Memory B cell (primary cell): Measurements from ENCODE around the gene MED20.
"Not testable (repeated sequence)": the region's sequence is repeated elsewhere in the genome, so short reads cannot be mapped to it uniquely, and the experiment has no call there.

Experiments used
- ATAC-seq: fragments of 150-1000 bp; cut with Tn5 transposase; 2 replicates; pipeline ENCODE4 v1.10.0; 2021; ENCODE audit warnings: low read depth, mild to moderate bottlenecking, moderate library complexity
- DNase-seq, 2 donors: peaks; one replicate each; pipeline ENCODE4 v3.0.0; 2022; ENCODE audit warnings: low spot score in 2 of 2
- H3K27ac Mint-ChIP-seq: one replicate; pipeline ENCODE4 v1.8.0; 2022; ENCODE audit warnings: mild to moderate bottlenecking, moderate library complexity, mixed read lengths
- H3K27me3 Mint-ChIP-seq: one replicate; pipeline ENCODE4 v1.8.0; 2022; ENCODE audit warnings: mixed read lengths
- H3K36me3 Mint-ChIP-seq: one replicate; pipeline ENCODE4 v1.8.0; 2022; ENCODE audit warnings: mild to moderate bottlenecking, mixed read lengths
- H3K4me1 Mint-ChIP-seq: one replicate; pipeline ENCODE4 v1.8.0; 2022; ENCODE audit warnings: mixed read lengths
- H3K4me3 Mint-ChIP-seq: one replicate; pipeline ENCODE4 v1.8.0; 2022; ENCODE audit warnings: mild to moderate bottlenecking, moderate library complexity, mixed read lengths
- H3K9me3 Mint-ChIP-seq: one replicate; pipeline ENCODE4 v1.8.0; 2022; ENCODE audit warnings: mixed read lengths

The MED20 gene

DNA sequence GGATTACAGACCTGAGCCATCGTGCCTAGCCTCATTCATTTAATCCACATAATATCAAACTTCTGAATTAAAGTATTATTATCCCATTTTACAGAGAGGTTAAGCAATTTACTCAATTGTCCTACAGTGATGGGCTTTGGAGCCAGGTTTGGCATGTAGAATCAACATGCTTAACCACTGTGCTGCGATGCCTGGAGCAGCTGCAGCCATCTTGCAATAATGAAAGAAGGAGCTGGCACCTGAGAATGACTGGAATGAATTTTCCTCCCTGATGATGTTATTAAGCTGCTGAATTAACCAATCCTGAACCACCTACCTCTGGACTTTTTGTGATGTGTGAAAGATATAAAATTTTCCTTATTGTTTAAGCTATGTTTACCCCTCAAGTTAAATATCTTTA lies 33.7 kb upstream of the MED20 start:
- H3K36me3 Mint-ChIP-seq = peaks cover 19% of the 10 kb centered on the region
- H3K4me1 Mint-ChIP-seq = peaks cover 10% of the 10 kb centered on the region
- DNase-seq (no peak), ATAC-seq (no peak)
- H3K27me3 Mint-ChIP-seq = no peaks in the 10 kb centered on the region
- H3K9me3 Mint-ChIP-seq = no peaks in the 10 kb centered on the region
- no peak overlapping the region for H3K27ac Mint-ChIP-seq
- no peak overlapping the region for H3K4me3 Mint-ChIP-seq

DNA sequence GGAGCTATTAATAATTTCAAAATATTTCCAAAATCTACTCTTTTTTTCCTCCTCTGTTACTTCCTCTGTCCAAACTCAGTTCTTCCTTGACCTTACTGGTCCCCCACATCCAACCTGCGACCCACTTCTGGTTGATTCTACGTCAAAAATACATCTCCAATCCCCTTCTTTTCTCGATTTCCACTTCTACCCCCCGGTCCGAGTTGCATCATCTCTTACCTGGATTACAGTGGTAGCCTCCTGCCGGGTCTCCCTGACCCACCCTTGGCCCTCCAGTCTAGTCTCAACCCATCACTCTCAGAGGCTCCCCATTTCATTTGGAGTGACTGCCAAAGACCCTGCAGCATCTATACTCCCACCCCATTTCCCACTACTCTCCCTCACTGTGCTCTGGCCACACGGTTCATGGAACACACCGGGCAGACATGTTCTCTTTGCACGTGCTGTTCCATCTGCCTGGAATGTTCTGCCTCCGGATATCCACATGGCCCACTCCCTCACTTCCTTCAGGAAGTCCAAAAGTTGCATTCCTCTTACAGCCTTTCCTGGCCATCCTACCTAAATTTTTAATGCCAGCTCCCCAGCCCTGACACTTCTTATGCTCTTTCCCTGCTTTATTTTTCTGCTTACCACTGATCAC lies 26.8 kb upstream of the MED20 start:
- no peak for ATAC-seq
- no peak for DNase-seq
- no peaks in the 10 kb centered on the region for H3K9me3 Mint-ChIP-seq
- peaks cover 13% of the 10 kb centered on the region for H3K36me3 Mint-ChIP-seq
- no peaks in the 10 kb centered on the region for H3K27me3 Mint-ChIP-seq
- peak overlapping the region; percentile 40 for H3K27ac Mint-ChIP-seq
- H3K4me3 Mint-ChIP-seq = no peak overlapping the region
- peaks cover 16% of the 10 kb centered on the region for H3K4me1 Mint-ChIP-seq

DNA sequence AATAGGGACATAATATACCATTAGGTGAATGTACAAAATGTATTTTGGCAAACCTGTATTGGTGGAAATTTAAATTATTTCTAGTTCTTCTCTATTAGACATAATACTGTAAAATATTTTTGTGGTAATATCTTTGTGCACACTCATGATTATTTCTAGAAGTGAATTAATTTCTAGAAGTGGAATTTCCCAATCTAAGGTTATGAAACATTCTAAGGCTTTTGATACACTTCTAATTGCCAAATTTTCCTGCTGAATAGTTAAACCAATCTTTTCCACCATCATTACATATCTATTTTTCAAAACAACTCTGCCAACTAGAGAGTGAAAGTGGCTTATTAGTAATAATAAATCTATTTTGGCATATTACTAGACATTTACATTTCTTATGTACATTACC lies 22.5 kb upstream of the MED20 start:
- ATAC-seq (no peak), DNase-seq (no peak)
- H3K27ac Mint-ChIP-seq = no peak overlapping the region
- no peak overlapping the region for H3K4me3 Mint-ChIP-seq
- H3K9me3 Mint-ChIP-seq = no peaks in the 10 kb centered on the region
- peaks cover 9% of the 10 kb centered on the region for H3K36me3 Mint-ChIP-seq
- H3K4me1 Mint-ChIP-seq = peaks cover 37% of the 10 kb centered on the region
- no peaks in the 10 kb centered on the region for H3K27me3 Mint-ChIP-seq

DNA sequence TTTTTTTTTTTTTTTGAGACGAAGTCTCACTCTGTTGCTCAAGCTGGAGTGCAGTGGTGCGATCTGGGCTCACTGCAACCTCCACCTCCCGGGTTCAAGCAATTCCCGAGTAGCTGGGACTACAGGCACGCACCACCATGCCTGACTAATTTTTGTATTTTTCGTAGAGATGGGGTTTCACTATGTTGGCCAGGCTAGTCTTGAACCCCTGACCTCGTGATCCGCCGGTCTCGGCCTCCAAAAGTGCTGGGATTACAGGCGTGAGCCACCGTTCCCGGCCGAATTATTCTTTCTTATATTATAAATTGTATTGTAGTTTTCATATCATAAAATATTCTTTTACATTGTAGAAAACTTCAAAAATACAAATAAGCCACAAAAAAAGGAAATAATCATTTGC lies 21.9 kb upstream of the MED20 start:
- H3K9me3 Mint-ChIP-seq, H3K36me3 Mint-ChIP-seq, H3K27ac Mint-ChIP-seq, H3K4me3 Mint-ChIP-seq, H3K27me3 Mint-ChIP-seq, ATAC-seq, DNase-seq: not testable (repeated sequence)
- H3K4me1 Mint-ChIP-seq = peaks cover 39% of the 10 kb centered on the region

DNA sequence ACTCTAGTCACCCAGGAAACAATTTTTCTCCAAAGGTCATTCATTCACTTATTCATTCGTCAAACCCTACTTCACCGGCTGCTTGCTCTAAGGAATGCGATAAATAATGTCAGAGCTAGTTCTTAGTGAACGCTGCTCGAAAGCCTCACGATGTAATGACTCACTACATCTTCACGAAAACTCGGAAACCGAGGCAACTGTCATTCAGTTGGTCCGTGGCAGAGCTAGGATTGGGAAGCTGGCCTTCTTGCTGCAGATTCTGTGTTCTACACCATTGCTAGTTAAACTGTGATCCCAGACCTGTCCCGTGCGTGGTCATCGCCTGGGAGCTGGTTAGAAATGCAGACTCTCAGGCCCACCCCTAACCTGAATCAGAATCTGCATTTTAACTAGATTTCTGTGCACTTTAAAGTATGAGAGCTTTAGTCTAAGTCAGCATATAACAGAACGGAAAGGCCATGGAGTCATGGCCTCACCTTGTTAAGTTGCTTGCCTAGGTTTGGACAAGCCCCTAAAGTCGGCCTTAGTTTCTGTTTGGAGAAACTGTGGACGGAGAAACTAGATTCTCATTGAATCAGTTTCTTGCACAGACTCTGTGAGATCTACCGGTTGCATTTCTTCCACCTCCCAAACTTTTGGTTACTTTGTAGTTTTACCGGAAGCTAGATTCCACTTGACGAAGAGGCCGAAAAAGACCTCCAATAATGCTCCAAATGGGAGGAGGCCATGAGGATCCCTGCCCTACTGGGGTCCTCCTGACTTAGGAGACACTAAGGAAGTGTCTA lies 21.3 kb upstream of the MED20 start:
- Mint-ChIP-seq H3K4me1 (peaks cover 36% of the 10 kb centered on the region), H3K27ac (peak overlapping the region; percentile 85)
- DNase-seq = no peak

DNA sequence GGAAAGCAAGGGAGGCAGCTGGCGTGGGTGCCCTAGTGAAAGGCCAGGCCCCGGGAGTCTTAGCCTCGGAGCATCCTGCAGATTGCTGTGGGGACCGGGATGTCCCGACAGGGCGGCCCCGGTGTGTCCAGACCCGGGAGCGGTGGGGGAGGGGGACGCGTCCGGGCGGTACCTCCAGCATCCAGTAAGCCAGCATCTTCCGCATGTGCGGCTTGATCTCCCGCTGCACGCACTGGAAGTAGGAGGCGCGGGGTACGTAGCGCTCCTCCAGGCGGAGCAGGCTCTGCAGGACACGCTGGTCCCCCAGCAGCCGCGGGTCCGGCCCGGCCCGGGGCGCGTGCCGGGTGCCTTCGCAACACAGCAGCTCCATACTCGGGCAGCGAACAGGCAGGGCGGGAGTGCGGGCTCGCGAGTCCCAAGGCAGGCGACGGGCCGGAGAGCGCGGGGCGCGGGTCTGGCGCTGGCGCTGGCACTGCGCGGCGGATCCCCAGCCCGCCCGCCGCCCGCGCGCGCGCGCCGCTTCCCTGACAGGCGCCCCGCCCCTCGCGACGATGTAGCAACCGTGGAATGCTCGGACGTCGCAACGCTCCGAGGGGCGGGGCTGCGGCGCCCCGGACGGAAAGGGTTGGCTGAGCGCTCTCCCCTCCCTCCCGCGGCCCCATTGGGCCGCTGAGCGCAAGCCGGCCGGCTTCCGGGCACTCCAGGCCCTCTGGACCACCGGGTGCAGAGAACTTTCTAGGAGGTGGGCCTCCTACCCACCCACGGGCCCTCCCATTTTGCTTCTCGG lies 20.5 kb upstream of the MED20 start, which contains the start of gene CCND3:
CCND3 (minus strand) TSS at position 529 of the 787 bp plus-strand sequence; CDS start at position 370, 159 bp downstream.
- no peaks in the 10 kb centered on the region for H3K27me3 Mint-ChIP-seq
- peak within 1 kb of the TSS; percentile 91 for H3K4me3 Mint-ChIP-seq
- DNase-seq (peak; percentile 70 to 71), ATAC-seq (peak; percentile 93)
- no peaks in the 10 kb centered on the region for H3K36me3 Mint-ChIP-seq
- no peaks in the 10 kb centered on the region for H3K9me3 Mint-ChIP-seq
- H3K27ac Mint-ChIP-seq = peak within 1 kb of the TSS; percentile 85
- peaks cover 40% of the 10 kb centered on the region for H3K4me1 Mint-ChIP-seq

More for the DNA sequence above, 21.3 kb upstream of the MED20 start:
- peak overlapping the region; percentile 91 for H3K4me3 Mint-ChIP-seq
- H3K36me3 Mint-ChIP-seq = peaks cover under 1% of the 10 kb centered on the region
- H3K27me3 Mint-ChIP-seq = no peaks in the 10 kb centered on the region
- peak; percentile 5 for ATAC-seq
- no peaks in the 10 kb centered on the region for H3K9me3 Mint-ChIP-seq

DNA sequence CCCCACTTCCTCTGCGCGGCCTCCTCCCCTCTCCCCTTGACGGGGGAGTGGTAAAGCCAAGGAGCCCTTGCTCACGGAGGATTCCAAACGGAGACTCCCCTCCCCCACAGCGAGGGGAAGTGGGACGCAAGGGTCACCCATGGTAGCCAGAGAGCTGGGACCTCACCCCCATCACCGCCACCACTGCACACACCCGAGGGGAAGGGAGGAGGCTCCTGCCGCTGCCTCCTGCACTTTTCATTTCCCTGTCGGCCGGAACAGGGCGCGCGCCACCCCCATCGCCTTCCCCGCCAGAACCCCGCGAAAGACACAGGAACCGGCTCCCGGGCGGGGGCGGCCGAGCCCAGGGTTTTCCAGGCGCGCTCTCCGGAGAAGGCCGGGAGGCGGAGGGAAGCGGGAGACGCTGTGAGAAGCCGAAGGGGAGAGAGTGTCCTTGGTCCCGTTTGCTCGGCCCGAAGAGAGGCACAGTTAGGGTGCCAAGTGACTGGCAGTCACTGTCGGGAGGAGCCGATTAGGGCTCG lies 19.9 kb upstream of the MED20 start:
- no peaks in the 10 kb centered on the region for H3K36me3 Mint-ChIP-seq
- H3K27me3 Mint-ChIP-seq = no peaks in the 10 kb centered on the region
- H3K4me1 Mint-ChIP-seq = peaks cover 46% of the 10 kb centered on the region
- peak; percentile 13 for ATAC-seq
- peak overlapping the region; percentile 91 for H3K4me3 Mint-ChIP-seq
- DNase-seq = peak in 1 of 2 donors; percentile 25
- peak overlapping the region; percentile 81 for H3K27ac Mint-ChIP-seq
- H3K9me3 Mint-ChIP-seq = no peaks in the 10 kb centered on the region

DNA sequence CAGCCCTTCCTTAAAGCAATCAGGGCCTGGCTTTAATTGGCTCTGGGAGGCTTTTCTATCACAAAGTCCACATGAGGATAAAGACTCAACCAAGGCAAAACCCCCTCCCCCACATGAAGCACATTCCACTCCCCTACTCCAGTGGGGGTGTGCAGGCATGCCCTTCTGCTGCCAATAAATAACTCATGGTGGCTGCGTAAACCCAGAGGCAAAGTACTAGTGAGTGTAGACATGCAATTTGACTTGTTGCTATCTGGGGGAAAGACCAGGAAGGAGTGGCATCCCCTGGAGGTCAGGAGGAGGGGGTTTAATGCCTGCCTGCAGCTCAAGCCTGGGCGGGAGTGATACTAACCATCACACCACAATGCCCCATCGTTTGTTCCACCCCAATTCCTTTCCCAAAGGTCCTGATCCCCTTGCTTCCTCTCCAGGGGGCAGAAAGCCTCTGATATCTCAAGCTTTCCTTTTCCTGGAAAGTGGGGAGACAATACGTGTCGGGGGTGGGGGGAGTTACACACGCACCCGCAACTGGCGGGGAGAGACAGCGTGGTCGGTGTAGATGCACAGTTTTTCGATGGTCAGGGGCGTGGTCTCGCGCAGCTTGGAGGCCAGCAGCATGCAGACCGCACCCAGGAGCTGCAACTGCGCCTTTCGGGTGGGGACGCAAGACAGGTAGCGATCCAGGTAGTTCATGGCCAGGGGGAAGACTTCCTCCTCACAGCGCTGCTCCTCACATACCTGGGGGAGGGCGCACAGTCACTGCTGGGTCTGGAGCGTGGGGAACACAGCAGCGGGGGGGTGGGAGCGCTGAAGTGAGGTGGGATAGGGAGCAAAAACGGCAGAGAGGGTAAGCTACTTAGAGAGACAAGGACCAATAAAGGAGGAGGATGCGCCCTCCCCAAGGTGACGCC lies 19.2 kb upstream of the MED20 start:
- Mint-ChIP-seq H3K4me3 (peak overlapping the region; percentile 91), H3K27ac (peak overlapping the region; percentile 81), H3K36me3 (no peaks in the 10 kb centered on the region), H3K27me3 (no peaks in the 10 kb centered on the region), H3K4me1 (peaks cover 46% of the 10 kb centered on the region), H3K9me3 (no peaks in the 10 kb centered on the region)
- no peak for DNase-seq
- ATAC-seq = no peak

DNA sequence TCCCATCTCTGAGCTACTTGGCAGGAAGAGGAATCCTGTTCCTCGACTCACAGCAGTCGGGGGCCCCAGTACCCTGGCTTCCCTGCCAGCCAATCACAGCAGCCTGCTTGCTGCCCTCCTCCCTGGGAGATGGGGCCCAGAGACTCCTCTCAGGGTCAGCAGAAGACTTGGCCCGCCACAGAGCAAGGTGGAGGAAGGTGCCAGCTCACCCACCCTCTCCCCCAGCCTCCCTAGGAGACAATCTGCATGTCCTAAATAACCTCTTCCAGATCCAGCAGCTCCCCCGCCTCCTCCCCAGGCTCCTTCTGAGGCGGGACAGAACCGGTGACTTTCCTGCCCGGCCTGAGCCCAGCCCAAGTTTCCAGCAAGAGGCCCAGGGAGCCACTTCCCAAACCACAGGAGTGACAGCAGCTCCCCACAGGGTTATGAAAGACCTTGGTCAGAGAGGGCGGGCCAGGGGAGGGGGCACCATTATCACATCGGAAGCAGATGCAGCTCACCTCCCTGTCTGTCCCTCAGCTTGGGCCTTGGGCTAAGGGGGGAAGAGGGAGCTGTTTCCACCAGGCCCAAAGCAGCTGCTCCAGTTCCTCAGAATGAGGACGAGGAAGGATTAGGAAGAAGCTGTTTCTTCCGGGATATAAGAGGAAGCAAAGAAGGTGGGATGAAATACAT lies 18.4 kb upstream of the MED20 start:
- no peak for ATAC-seq
- Mint-ChIP-seq H3K9me3 (no peaks in the 10 kb centered on the region), H3K27me3 (no peaks in the 10 kb centered on the region), H3K4me3 (peak overlapping the region; percentile 91), H3K4me1 (peaks cover 52% of the 10 kb centered on the region), H3K36me3 (peaks cover 6% of the 10 kb centered on the region), H3K27ac (peak overlapping the region; percentile 81)
- DNase-seq = no peak

DNA sequence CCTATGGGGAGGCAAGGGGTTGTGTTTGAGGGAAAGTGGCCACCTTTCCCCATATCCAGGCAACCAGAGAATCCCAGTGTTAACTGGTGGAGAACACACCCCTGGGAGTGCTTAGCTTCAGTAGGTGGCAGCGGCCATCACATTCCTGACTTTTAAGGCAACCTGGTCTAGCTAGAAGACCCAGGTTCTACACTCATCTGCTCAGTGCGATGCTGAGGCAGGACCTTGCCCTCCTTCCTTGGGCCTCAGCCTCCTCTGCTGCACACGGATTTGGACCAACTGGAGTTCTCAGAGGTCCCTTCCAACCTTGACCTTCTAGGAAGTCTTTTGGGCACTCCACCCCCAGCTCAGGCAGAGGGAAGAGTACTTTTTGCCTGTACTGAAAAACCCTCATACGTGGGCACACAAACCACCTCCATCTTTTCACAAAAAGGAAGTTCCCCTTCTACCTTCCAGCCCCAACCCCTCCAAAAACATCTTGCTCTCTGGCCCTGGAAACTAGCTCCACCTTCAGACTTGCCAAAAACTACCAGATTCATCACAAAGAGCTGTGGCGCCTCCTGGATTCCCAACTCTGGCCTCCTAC lies 17.7 kb upstream of the MED20 start:
- Mint-ChIP-seq H3K27me3 (no peaks in the 10 kb centered on the region), H3K4me3 (peak overlapping the region; percentile 63), H3K4me1 (peaks cover 53% of the 10 kb centered on the region), H3K36me3 (peaks cover 7% of the 10 kb centered on the region), H3K27ac (peak overlapping the region; percentile 81), H3K9me3 (no peaks in the 10 kb centered on the region)
- ATAC-seq = no peak
- DNase-seq = no peak

DNA sequence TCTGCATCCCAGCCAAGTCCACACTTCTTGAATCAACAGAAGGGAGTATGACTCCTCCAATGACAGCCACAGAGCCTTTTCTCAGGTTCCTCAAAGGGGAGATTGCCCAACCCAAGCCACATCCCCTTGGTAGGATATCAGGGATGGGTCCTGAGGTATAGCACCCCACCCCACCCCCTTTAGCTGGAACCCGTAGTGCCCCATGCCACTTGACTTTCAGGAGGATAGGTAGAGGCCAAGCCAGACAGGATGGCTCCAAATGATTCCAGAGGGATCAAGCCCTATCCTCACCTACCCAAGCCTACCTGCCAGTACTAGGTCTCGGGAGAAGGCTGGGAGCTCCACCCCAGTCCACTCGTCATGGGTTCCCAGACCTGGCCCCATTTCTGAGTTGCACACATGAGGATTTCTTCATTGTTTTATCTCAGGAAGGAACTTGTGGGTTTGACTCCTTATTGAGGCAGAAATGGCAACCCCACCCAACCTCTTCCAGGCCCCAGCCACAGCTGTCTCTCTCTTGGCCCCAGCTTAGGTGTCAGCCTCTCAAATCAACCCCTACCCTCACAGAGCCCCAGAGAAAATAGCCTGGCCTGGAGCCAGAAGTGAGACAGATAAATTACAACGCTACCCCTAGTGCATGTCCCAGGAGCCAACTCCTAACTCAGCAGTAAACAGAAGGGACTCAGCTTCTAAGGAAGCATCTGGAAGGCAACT lies 17.1 kb upstream of the MED20 start:
- no peak for ATAC-seq
- Mint-ChIP-seq H3K27me3 (no peaks in the 10 kb centered on the region), H3K27ac (peak overlapping the region; percentile 81), H3K4me1 (peaks cover 53% of the 10 kb centered on the region), H3K36me3 (peaks cover 8% of the 10 kb centered on the region), H3K9me3 (no peaks in the 10 kb centered on the region), H3K4me3 (no peak overlapping the region)
- DNase-seq = no peak

DNA sequence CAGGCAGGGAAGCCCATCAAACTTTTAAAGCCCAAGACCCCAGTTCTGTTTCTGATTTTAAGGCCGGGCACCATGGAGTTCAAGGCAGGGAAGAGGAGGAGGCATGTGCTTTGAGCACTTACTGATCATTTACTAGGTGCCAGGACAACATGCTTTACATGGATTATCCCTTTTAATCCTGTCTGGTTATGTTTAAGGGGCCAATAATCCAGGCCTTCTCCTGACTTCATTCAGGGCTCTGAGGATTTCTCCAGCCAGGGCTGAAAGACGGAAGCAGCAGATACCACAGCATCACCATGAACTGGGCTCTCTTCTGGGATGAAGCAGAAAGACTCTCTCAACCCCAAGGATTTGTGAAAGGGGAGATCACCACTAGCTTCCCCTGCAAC lies 16.5 kb upstream of the MED20 start:
- Mint-ChIP-seq H3K27ac (peak overlapping the region; percentile 12), H3K4me1 (peaks cover 51% of the 10 kb centered on the region), H3K27me3 (no peaks in the 10 kb centered on the region), H3K4me3 (no peak overlapping the region), H3K9me3 (no peaks in the 10 kb centered on the region), H3K36me3 (peaks cover 10% of the 10 kb centered on the region)
- no peak for DNase-seq
- ATAC-seq = no peak
